Transverse colon (tissue), 4 donors: ENCODE results near the gene CDK5RAP2. TPM values are rescaled to one million over a fixed set of nuclear protein-coding genes. Genes with fewer than 3 reads are reported as not detected.
"Not testable (repeated sequence)": the region's sequence is repeated elsewhere in the genome, so short reads cannot be mapped to it uniquely, and the experiment has no call there.

Source experiments
- DNase-seq: peaks from one replicate; pipeline ENCODE4 v3.0.0-alpha.2; 2019
- H3K27ac ChIP-seq, 4 donors: fragments of 200-600 bp; sonication (generic); 2 replicates each; pipeline ENCODE4 v1.5.1; 2016 to 2018; ENCODE audit warnings: inconsistent platforms in 4 of 4
- H3K27me3 ChIP-seq: fragments of 200-600 bp; sonication (generic); 2 replicates; pipeline ENCODE4 v1.5.1; 2017; ENCODE audit warnings: inconsistent platforms
- H3K36me3 ChIP-seq, 4 donors: fragments of 200-600 bp; sonication (generic); 2 replicates each; pipeline ENCODE4 v1.5.1; 2017 to 2019; ENCODE audit warnings: inconsistent platforms in 4 of 4
- H3K4me1 ChIP-seq, 4 donors: fragments of 200-600 bp; sonication (generic); 2 replicates each; pipeline ENCODE4 v1.5.1; 2017 to 2020; ENCODE audit warnings: inconsistent platforms in 4 of 4
- H3K4me3 ChIP-seq, 4 donors: fragments of 200-600 bp; sonication (generic); 1 replicate in 1 of 4; 2 replicates in 3 of 4; pipeline versions ENCODE4 v1.5.1 to v1.6.1; 2017 to 2019; ENCODE audit warnings: inconsistent platforms in 4 of 4
- H3K9me3 ChIP-seq, 2 donors: fragments of 200-600 bp; sonication (generic); 2 replicates each; pipeline ENCODE4 v1.5.1; 2017 to 2019; ENCODE audit warnings: inconsistent platforms in 2 of 2
- CTCF ChIP-seq, 5 experiments: fragments of 200-600 bp in 3 of 5; fragments of 450-650 bp in 2 of 5; sonication (generic) in 3 of 5; IDR thresholded peaks; 1 replicate in 2 of 5; 2 replicates in 3 of 5; pipeline ENCODE4 v1.5.1; 2016 to 2017; ENCODE audit warnings: antibody characterized with exemption in 5 of 5, inconsistent platforms in 3 of 5, mild to moderate bottlenecking in 2 of 5, moderate library complexity in 1 of 5
- EP300 ChIP-seq: sonication (generic); formaldehyde crosslinking; IDR thresholded peaks from one replicate; pipeline ENCODE4 v1.6.1; 2017; ENCODE audit warnings: antibody characterized with exemption, low read depth
- POLR2A ChIP-seq: fragments of 450-650 bp; IDR thresholded peaks from one replicate; pipeline ENCODE4 v1.6.1; 2016; ENCODE audit warnings: antibody characterized with exemption, mild to moderate bottlenecking, moderate library complexity
- POLR2AphosphoS5 ChIP-seq, 3 donors: sonication (generic); formaldehyde crosslinking; IDR thresholded peaks; one replicate each; pipeline ENCODE4 v1.6.1; 2016; ENCODE audit warnings: antibody characterized with exemption in 3 of 3
- WGBS, 2 donors: methylation state at CpG; one replicate each; pipeline ENCODE4 v1.1.5; 2018; ENCODE audit warnings: low coverage in 1 of 2; 5-methylcytosine and 5-hydroxymethylcytosine counted together
- in situ Hi-C, 4 donors: fragments of 200-750 bp; cut with MboI; loops; one replicate each; pipeline versions ENCODE4 v1.15.0 to v1.15.1; 2017; ENCODE audit warnings: low sequenced_read_pairs in 3 of 4, low pct_ligation_motif_present in 1 of 4, low pct_unique_long_range_greater_than_20kb in 1 of 4
- intact Hi-C: fragments of 100-400 bp; cut with DNase I; formaldehyde crosslinking; loops from one replicate; pipeline ENCODE4 v1.15.1; 2023; ENCODE audit warnings: low total_unique reads
- total RNA-seq, 4 donors: library from RNA; depleted of rRNA; stranded (reverse); fragments of >200 nt; gene quantifications; one replicate each; pipeline ENCODE4 v1.1.0, GENCODE V29; 2016

CDK5RAP2 gene
- total RNA-seq, 4 donors from 2014 or later: 23.6 to 154 (median 28.0) TPM

- H3K36me3 ChIP-seq: no peaks in the 10 kb centered on the region
- no peak overlapping the region for H3K27ac ChIP-seq
- intact Hi-C loops (no loop called here), in situ Hi-C loops (no loop called here)
- no peak overlapping the region for H3K4me3 ChIP-seq
- TF ChIP-seq POLR2A: no peak
- no peak for TF ChIP-seq CTCF (IDR thresholded peaks at IDR 0.05)
- no peak for TF ChIP-seq POLR2AphosphoS5 (IDR thresholded peaks at IDR 0.05)
- TF ChIP-seq EP300: no peak
- DNase-seq: no peak
- no peaks in the 10 kb centered on the region for H3K27me3 ChIP-seq
- WGBS, 2 donors: 71 to 80% methylated on average over 3 of the region's 3 CpGs
- H3K4me1 ChIP-seq: peaks cover 0 to 5% (median 0%) of the 10 kb centered on the region in 4 donors
- H3K9me3 ChIP-seq: no peaks in the 10 kb centered on the region
Measured at GRCh38 chr9:120556775-120557174, 23.2 kb downstream of the CDK5RAP2 start.

DNA sequence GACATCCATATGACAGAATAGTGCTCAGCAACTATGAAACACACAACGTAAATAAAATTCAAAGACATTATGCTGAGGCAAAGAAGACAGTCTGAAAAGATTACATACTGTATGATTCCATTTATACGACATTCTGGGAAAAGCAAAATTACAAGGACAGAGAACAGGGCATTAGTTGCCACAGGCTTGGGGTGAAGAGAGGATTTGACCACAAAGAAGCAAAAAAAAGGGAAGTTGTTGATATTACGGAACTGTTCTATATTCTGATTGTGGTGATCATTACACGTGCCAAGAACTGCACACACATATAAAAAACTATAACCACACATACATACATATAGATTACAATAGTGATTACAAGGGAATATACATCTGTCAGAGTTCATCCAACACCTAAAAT is 24.1 kb downstream of the CDK5RAP2 start:
- no peaks in the 10 kb centered on the region for H3K27me3 ChIP-seq
- no peak for TF ChIP-seq POLR2A
- no peak for TF ChIP-seq POLR2AphosphoS5 (IDR thresholded peaks at IDR 0.05)
- TF ChIP-seq CTCF (IDR thresholded peaks at IDR 0.05): no peak
- TF ChIP-seq EP300: no peak
- intact Hi-C loops (no loop called here), in situ Hi-C loops (no loop called here)
- WGBS, 2 donors: 81 to 83% methylated on average over 4 of the region's 4 CpGs
- no peak overlapping the region for H3K27ac ChIP-seq
- peaks cover 0 to 5% (median 0%) of the 10 kb centered on the region in 4 donors for H3K4me1 ChIP-seq
- no peaks in the 10 kb centered on the region for H3K9me3 ChIP-seq
- no peak overlapping the region for H3K4me3 ChIP-seq
- no peak for DNase-seq
- H3K36me3 ChIP-seq: no peaks in the 10 kb centered on the region

DNA sequence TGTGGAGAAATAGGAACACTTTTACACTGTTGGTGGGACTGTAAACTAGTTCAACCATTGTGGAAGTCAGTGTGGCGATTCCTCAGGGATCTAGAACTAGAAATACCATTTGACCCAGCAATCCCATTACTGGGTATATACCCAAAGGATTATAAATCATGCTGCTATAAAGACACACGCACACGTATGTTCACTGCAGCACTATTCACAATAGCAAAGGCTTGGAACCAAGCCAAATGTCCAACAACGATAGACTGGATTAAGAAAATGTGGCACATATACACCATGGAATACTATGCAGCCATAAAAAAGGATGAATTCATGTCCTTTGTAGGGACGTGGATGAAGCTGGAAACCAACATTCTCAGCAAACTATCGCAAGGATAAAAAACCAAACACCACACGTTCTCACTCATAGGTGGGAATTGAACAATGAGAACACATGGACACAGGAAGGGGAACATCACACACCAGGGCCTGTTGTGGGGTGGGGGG is 27.7 kb downstream of the CDK5RAP2 start:
- H3K27me3 ChIP-seq, H3K4me1 ChIP-seq, H3K27ac ChIP-seq, in situ Hi-C loops, H3K9me3 ChIP-seq, H3K4me3 ChIP-seq, intact Hi-C loops, DNase-seq: not testable (repeated sequence)
- peaks cover 0 to 19% (median 10%) of the 10 kb centered on the region in 4 donors for H3K36me3 ChIP-seq
- 96 to 100% methylated on average over 6 of the region's 7 CpGs for whole genome bisulfite sequencing, 2 donors

DNA sequence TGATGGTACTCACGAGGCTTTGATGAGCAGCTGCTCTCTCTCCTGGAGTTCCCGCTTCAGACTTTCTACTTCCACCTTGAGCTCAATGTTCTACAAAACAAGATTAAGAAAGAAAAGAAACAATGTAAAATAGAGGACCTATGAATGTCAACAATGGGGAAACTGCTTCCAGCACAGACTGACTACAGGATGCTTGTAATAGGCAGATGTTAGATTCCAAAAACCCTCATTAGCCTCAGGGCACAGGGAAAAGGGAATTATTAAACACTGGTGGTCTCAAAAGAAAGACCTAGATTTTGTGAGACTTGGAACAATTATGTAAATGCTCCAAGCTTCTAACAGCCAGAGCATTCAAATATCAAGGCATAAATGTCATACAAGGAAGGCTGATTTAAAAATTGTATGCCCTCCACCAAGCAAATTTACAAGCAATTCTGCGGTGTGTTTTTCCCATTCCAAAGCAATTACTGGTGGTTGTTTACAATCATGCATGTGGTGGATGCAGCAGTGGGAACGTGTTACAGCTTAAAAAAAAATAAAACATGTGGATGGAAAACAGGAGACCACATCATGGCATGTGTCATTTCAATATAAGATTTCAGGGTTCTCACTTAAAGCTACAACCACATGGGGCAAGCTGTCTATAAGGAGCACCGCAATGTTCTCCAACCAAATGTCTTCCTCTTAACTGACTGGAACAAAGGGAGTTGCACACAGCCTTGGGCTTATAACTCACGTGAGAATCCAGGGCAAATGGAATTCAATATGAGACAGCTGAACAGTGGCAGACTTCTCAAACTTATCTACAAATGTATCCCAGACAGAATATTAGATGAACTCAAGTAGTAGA is 34.0 kb downstream of the CDK5RAP2 start:
- H3K4me1 ChIP-seq: no peaks in the 10 kb centered on the region
- WGBS, 2 donors: 81 to 88% methylated on average over 5 to 6 of the region's 6 CpGs
- in situ Hi-C loops (no loop called here), intact Hi-C loops (no loop called here)
- TF ChIP-seq EP300 (no peak), POLR2A (no peak), CTCF (IDR thresholded peaks at IDR 0.05) (no peak), POLR2AphosphoS5 (IDR thresholded peaks at IDR 0.05) (no peak)
- no peak overlapping the region for H3K27ac ChIP-seq
- H3K27me3 ChIP-seq: no peaks in the 10 kb centered on the region
- H3K9me3 ChIP-seq: no peaks in the 10 kb centered on the region
- peaks cover 0 to 40% (median 17%) of the 10 kb centered on the region in 4 donors for H3K36me3 ChIP-seq
- H3K4me3 ChIP-seq: no peak overlapping the region
- DNase-seq: no peak
